GM19463 (cell line): Measurements from ENCODE around the gene PPP1R3F.
"Not testable (repeated sequence)": the region's sequence is repeated elsewhere in the genome, so short reads cannot be mapped to it uniquely, and the experiment has no call there.

Experiments used
- ATAC-seq: cut with Tn5 transposase; IDR thresholded peaks from one replicate; pipeline ENCODE4 v1.9.1; 2021; ENCODE audit warnings: mild to moderate bottlenecking, moderate library complexity; ENCODE audit not compliant: unreplicated experiment

The PPP1R3F gene

GRCh38 chrX:49270249-49270921, 792 bp downstream of the PPP1R3F start:
- ATAC-seq = no peak

GRCh38 chrX:49271341-49271740, 1.7 kb downstream of the PPP1R3F start:
- ATAC-seq = no peak

GRCh38 chrX:49272421-49272820, 2.8 kb downstream of the PPP1R3F start:
- no peak for ATAC-seq

- ATAC-seq = no peak
Measured at GRCh38 chrX:49273181-49273727, 3.7 kb downstream of the PPP1R3F start.

- no peak for ATAC-seq
Measured at GRCh38 chrX:49276207-49276606, 6.6 kb downstream of the PPP1R3F start.

GRCh38 chrX:49276671-49277534, 7.3 kb downstream of the PPP1R3F start:
- ATAC-seq = no peak

GRCh38 chrX:49277535-49277830, 7.9 kb downstream of the PPP1R3F start:
- no peak for ATAC-seq

- no peak for ATAC-seq
Measured at GRCh38 chrX:49278081-49278480, 8.5 kb downstream of the PPP1R3F start.

- no peak for ATAC-seq
Measured at GRCh38 chrX:49282647-49283011, 13.0 kb downstream of the PPP1R3F start.

- ATAC-seq = no peak
Measured at GRCh38 chrX:49284212-49284611, 14.6 kb downstream of the PPP1R3F start.

- ATAC-seq = no peak
Measured at GRCh38 chrX:49286136-49286535, 16.5 kb downstream of the PPP1R3F start.

- ATAC-seq = no peak
Measured at GRCh38 chrX:49286581-49286980, 17.0 kb downstream of the PPP1R3F start.

- no peak for ATAC-seq
Measured at GRCh38 chrX:49287665-49288064, 18.1 kb downstream of the PPP1R3F start.

- no peak for ATAC-seq
Measured at GRCh38 chrX:49290215-49290614, 20.6 kb downstream of the PPP1R3F start.

GRCh38 chrX:49291615-49292337, 22.2 kb downstream of the PPP1R3F start:
- peak; percentile 80 for ATAC-seq

- peak; percentile 9 for ATAC-seq
Measured at GRCh38 chrX:49292400-49293362, 23.1 kb downstream of the PPP1R3F start.

- ATAC-seq = not testable (repeated sequence)
Measured at GRCh38 chrX:49299293-49299692, 29.7 kb downstream of the PPP1R3F start.

- no peak for ATAC-seq
Measured at GRCh38 chrX:49300703-49301102, 31.1 kb downstream of the PPP1R3F start.

- ATAC-seq = no peak
Measured at GRCh38 chrX:49303346-49303745, 33.8 kb downstream of the PPP1R3F start, which contains the start of gene GAGE10. Gene GAGE10 (plus strand): TSS chrX:49303646. CDS start chrX:49304860, 1,214 bp downstream.

- not testable (repeated sequence) for ATAC-seq
Measured at GRCh38 chrX:49307775-49308174, 38.2 kb downstream of the PPP1R3F start.
